DND-41 (cell line): Measurements from ENCODE around the gene STX1B.

ENCODE experiments used
- ATAC-seq: fragments of 200-7000 bp; cut with Tn5 transposase; 3 replicates; pipeline ENCODE4 v1.9.1; 2021; ENCODE audit warnings: low read depth; ENCODE audit not compliant: insufficient read depth
- DNase-seq: peaks from one replicate; pipeline ENCODE4 v3.0.0-alpha.2; 2020
- H2AFZ ChIP-seq: 2 replicates; pipeline ENCODE4 v1.6.0; 2012; ENCODE audit warnings: low read depth, low read length
- H3K27ac ChIP-seq: 2 replicates; pipeline ENCODE4 v1.5.1; 2012; ENCODE audit warnings: low read length, inconsistent platforms
- H3K27me3 ChIP-seq: fragments of 200-600 bp; sonication (generic); 2 replicates; pipeline ENCODE4 v1.6.0; 2012; ENCODE audit warnings: low read length, mild to moderate bottlenecking, inconsistent platforms; ENCODE audit not compliant: insufficient read depth, poor library complexity
- H3K36me3 ChIP-seq: 2 replicates; pipeline ENCODE4 v1.5.1; 2012; ENCODE audit warnings: low read length, inconsistent platforms; ENCODE audit not compliant: insufficient read depth
- H3K4me1 ChIP-seq: 2 replicates; pipeline ENCODE4 v1.5.1; 2012; ENCODE audit warnings: mild to moderate bottlenecking, low read length; ENCODE audit not compliant: insufficient read depth
- H3K4me2 ChIP-seq: 2 replicates; pipeline ENCODE4 v1.6.0; 2012; ENCODE audit warnings: mild to moderate bottlenecking, moderate library complexity, low read length, inconsistent platforms; ENCODE audit not compliant: insufficient read depth
- H3K4me3 ChIP-seq, 2 experiments: fragments of 200-600 bp in 1 of 2; shearing (Covaris generic) in 1 of 2; 2 replicates each; pipeline ENCODE4 v1.5.1; 2012 to 2016; ENCODE audit warnings: inconsistent platforms in 2 of 2, low read length in 2 of 2, mild to moderate bottlenecking in 2 of 2, low read depth in 1 of 2, moderate library complexity in 1 of 2
- H3K79me2 ChIP-seq: 2 replicates; pipeline ENCODE4 v1.6.0; 2012; ENCODE audit warnings: low read length, inconsistent platforms; ENCODE audit not compliant: insufficient read depth
- H3K9ac ChIP-seq: 2 replicates; pipeline ENCODE4 v1.6.0; 2012; ENCODE audit warnings: low read depth, mild to moderate bottlenecking, inconsistent platforms, low read length, moderate library complexity
- H3K9me3 ChIP-seq: 2 replicates; pipeline ENCODE4 v1.5.1; 2012; ENCODE audit warnings: low read length, moderate library complexity, mild to moderate bottlenecking, inconsistent platforms; ENCODE audit not compliant: insufficient read depth, severe bottlenecking
- H4K20me1 ChIP-seq: 2 replicates; pipeline ENCODE4 v1.6.0; 2012; ENCODE audit warnings: low read length; ENCODE audit not compliant: insufficient read depth
- EZH2 ChIP-seq: IDR thresholded peaks from 3 replicates; pipeline ENCODE4 v1.6.1; 2012; ENCODE audit warnings: borderline replicate concordance, low read depth, mild to moderate bottlenecking, moderate library complexity, low read length, inconsistent platforms; ENCODE audit not compliant: severe bottlenecking
- TF ChIP-seq, protein P1 (sequence below): IDR thresholded peaks from 2 replicates; pipeline ENCODE4 v1.5.1; 2012; ENCODE audit warnings: borderline replicate concordance, low read length, moderate library complexity, mild to moderate bottlenecking; ENCODE audit not compliant: poor library complexity, severe bottlenecking; ENCODE audit errors: extremely low read depth

STX1B gene

GRCh38 chr16:30983289-30983889 lies 27.0 kb downstream of the STX1B start:
- peaks cover 4% of the 10 kb centered on the region; the same call in 1 of the 2 replicates for H4K20me1 ChIP-seq
- ATAC-seq: no peak
- H3K9me3 ChIP-seq: no peaks in the 10 kb centered on the region
- no peak overlapping the region for H3K4me2 ChIP-seq
- no peak overlapping the region for H3K27ac ChIP-seq
- no peak for DNase-seq
- H3K4me3 ChIP-seq: no peak overlapping the region
- no peaks in the 10 kb centered on the region for H3K4me1 ChIP-seq
- TF ChIP-seq, protein P1, sequence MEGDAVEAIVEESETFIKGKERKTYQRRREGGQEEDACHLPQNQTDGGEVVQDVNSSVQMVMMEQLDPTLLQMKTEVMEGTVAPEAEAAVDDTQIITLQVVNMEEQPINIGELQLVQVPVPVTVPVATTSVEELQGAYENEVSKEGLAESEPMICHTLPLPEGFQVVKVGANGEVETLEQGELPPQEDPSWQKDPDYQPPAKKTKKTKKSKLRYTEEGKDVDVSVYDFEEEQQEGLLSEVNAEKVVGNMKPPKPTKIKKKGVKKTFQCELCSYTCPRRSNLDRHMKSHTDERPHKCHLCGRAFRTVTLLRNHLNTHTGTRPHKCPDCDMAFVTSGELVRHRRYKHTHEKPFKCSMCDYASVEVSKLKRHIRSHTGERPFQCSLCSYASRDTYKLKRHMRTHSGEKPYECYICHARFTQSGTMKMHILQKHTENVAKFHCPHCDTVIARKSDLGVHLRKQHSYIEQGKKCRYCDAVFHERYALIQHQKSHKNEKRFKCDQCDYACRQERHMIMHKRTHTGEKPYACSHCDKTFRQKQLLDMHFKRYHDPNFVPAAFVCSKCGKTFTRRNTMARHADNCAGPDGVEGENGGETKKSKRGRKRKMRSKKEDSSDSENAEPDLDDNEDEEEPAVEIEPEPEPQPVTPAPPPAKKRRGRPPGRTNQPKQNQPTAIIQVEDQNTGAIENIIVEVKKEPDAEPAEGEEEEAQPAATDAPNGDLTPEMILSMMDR: no peak
- no peak for TF ChIP-seq EZH2
- no peaks in the 10 kb centered on the region for H3K79me2 ChIP-seq
- no peaks in the 10 kb centered on the region for H3K27me3 ChIP-seq
- H2AFZ ChIP-seq: no peak overlapping the region
- H3K36me3 ChIP-seq: peaks cover 71% of the 10 kb centered on the region
- H3K9ac ChIP-seq: no peak overlapping the region

DNA sequence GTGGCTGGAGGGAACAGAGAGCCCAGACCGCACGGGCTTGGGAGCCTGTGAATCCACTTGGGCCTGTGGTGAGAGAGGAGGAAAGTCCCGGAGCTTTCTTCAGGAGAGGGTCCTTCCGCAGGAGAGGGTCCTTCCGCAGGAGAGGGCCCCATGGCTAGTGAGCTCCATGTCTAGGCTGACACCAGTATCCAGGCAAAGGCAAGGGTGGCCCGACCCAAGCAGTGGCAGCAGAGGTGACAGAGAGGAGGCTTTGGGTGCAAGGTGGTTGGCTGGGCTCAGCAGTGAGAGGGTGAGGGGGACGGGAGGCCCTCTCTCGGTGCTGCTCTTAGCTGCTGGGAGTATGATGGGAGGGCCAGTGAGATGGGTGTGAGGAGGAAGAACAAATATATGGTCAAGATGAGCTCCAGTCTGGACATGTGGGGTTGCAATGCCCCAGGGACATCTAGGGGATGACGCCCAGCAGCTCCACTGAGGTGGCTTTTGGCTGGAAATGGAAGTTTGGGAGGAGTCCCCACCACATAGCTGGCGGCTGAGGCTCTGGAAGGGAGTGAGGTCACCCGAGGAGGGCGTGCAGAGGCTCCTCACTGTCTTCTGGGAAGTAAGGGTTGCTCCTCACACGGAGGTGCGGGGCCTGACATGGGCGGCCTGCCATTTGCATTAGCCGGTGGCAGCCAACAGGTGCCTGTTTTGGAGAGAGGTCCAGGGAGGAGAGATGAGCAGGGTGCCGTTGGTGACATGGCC lies 27.7 kb downstream of the STX1B start:
- Histone ChIP-seq H3K9me3 (no peaks in the 10 kb centered on the region), H3K9ac (no peak overlapping the region), H4K20me1 (peaks cover 4% of the 10 kb centered on the region; the same call in 1 of the 2 replicates), H3K27me3 (no peaks in the 10 kb centered on the region), H3K79me2 (no peaks in the 10 kb centered on the region), H3K4me3 (no peak overlapping the region), H2AFZ (no peak overlapping the region), H3K4me1 (no peaks in the 10 kb centered on the region), H3K36me3 (peaks cover 76% of the 10 kb centered on the region), H3K27ac (no peak overlapping the region), H3K4me2 (no peak overlapping the region)
- ATAC-seq (no peak), DNase-seq (no peak)
- TF ChIP-seq EZH2: no peak
- TF ChIP-seq, protein P1: no peak

DNA sequence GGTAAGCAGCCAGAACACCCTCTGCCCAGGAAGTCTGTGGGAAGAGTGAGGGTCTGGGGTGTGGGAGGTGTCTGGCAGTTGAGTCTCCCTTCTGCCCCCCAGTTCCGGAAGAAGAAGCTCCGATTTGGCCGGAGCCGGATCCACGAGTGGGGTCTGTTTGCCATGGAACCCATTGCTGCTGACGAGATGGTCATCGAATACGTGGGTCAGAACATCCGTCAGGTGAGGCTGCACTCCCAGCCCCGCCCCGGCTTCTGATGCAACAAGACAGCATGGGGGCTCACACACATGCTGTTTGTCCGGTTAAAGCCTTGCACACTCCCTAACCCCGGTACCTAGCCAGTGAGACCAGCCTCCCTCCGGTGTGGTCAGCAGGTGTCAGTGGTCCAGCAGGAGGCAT lies 29.5 kb downstream of the STX1B start:
- no peak overlapping the region for H2AFZ ChIP-seq
- no peak overlapping the region for H3K9ac ChIP-seq
- H3K27me3 ChIP-seq: no peaks in the 10 kb centered on the region
- no peak overlapping the region for H3K4me2 ChIP-seq
- H4K20me1 ChIP-seq: peaks cover 13% of the 10 kb centered on the region
- no peak for ATAC-seq
- TF ChIP-seq, protein P1: no peak
- TF ChIP-seq EZH2: no peak
- H3K4me1 ChIP-seq: no peaks in the 10 kb centered on the region
- H3K79me2 ChIP-seq: no peaks in the 10 kb centered on the region
- H3K9me3 ChIP-seq: no peaks in the 10 kb centered on the region
- peaks cover 88% of the 10 kb centered on the region for H3K36me3 ChIP-seq
- DNase-seq: no peak
- H3K4me3 ChIP-seq: no peak overlapping the region
- H3K27ac ChIP-seq: no peak overlapping the region
